GM19035 (cell line): ENCODE measurements around the gene ARF1.

ENCODE experiments used
- ATAC-seq: cut with Tn5 transposase; IDR thresholded peaks from one replicate; pipeline ENCODE4 v1.9.1; 2021; ENCODE audit not compliant: unreplicated experiment

The ARF1 gene

DNA sequence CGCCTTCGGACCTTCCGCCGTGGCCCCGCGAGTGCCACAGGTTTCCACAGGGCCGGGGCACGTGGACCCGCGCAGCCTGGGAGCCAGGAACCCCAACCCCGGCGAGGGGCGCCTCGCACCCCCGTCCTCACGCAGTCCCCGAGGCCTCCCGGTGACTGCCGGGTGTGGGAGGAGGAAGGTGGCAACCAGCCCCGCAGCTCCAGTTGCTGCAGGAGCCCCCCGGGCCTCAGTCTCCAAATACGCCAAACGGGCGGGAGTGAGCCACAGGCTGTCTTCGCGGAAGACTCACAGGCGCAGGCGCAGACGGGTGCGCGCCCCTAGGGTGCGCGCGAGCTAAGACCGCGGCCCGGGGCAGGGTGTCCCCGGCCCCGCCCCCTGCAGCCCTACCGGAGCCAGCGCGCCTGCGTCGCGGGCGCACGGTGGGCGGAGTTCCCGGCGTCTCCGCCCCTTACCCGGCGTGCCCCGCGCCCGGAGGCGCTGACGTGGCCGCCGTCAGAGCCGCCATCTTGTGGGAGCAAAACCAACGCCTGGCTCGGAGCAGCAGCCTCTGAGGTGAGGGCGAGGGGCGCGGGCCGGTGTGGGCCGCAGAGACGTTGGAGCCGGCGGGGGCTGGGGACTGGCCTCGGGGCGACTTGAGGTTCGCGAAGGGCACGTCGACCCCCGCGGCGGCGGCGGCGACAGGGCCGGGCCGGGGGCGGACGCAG, at the start of gene ARF1:
Gene ARF1 (plus strand): TSS at position 495 of the 704 bp plus-strand sequence. CDS start 14,407 bp downstream, outside the sequence.
- ATAC-seq, result peak; percentile 76

GRCh38 chr1:228033376-228033775, 49.1 kb upstream of the ARF1 start:
- no peak for ATAC-seq

- no peak for ATAC-seq
Measured at GRCh38 chr1:228034954-228035837, 47.3 kb upstream of the ARF1 start.

- ATAC-seq, result no peak
Measured at GRCh38 chr1:228035844-228036243, 46.7 kb upstream of the ARF1 start.

- no peak for ATAC-seq
Measured at GRCh38 chr1:228036701-228037231, 45.7 kb upstream of the ARF1 start.

- ATAC-seq, result peak; percentile 96
Measured at GRCh38 chr1:228037401-228038386, 44.8 kb upstream of the ARF1 start.

GRCh38 chr1:228038387-228039005, 44.0 kb upstream of the ARF1 start:
- ATAC-seq, result no peak

- no peak for ATAC-seq
Measured at GRCh38 chr1:228039006-228039903, 43.3 kb upstream of the ARF1 start.

- no peak for ATAC-seq
Measured at GRCh38 chr1:228039986-228040385, 42.5 kb upstream of the ARF1 start.

DNA sequence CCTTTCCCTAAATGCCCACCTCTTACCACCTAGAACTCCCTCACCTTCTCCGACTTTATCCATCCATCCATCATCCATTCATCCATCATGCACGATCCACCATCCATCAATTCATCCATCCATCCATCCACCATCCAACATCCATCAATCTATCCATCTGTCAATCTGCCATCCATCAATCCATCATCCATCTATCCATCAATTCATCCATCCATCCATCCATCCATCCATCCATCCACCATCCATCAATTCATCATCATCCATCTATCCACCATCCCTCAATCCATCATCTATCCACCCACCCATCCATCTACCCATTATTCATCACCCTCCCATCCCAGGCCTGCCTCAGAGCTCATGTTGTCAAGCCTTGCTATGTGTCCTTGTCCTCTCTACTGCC, 41.2 kb upstream of the ARF1 start:
- ATAC-seq, result no peak

- ATAC-seq, result no peak
Measured at GRCh38 chr1:228042508-228042907, 40.0 kb upstream of the ARF1 start.

DNA sequence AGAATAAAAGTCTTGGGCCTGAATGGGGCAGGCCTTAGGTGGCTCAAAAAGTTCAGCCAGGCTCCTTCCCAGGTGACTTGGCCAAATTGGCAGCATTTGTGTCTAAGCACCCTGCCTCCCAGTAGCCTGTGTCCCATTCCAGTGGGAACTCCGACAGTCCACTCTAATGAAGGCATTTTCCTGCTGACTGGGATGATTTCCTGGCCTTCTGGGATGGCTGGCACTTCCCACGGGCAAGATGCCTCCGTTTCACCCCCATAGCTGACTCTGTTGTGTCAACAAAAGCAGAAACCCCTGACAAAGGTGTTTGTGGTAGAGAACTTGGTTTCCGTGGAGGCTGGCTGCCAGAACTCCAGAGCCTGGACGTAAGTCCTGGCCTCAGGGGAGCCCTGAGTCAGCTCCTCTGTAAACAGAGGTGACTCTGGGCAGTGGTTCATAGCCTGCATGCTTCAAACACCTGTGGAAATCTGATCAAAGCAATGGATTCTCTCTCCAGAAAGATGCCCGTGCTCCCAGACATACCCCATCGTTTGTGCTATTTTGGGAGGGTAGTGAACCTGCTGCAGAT, 39.1 kb upstream of the ARF1 start:
- no peak for ATAC-seq

DNA sequence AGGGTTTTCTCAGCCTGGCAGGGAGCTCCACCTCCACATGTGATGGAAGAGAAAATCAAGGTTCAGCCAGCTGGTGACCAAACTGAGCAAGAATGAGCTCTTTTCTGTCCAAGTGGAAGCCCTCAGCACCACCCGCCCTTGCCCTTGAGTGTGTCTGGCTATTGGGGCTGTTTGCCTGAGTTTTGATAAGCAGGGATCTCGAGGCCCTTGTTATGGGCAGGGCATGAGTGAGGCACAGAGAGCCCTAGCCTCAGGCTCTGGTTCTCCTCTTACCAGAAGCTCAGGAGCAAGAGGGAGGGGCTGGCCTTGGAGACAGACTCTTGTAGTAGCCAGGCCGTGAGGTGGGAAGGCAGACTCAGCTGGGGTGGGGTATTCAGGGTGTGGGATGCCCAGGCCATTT, 37.5 kb upstream of the ARF1 start:
- no peak for ATAC-seq

GRCh38 chr1:228045405-228045804, 37.1 kb upstream of the ARF1 start:
- ATAC-seq, result no peak

DNA sequence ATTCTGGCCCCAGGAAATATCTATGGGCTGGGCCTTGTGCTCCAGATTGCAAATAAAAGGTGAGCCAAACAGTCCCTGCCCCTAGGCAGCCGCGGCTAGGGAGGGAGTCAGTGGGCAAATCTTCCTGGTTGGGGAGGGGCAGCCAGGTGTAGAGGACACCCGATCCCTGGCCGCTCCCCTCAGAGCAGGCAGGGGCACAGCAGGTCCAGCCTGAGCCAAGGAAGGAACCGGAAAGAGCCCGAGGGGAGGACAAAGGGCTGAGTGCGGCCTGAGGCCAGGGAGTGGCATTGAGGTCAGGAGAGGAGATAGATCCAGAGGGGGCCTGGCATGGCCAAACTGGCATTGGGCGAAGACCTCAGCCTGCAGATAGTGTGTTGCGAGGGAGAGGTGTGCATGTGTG, 36.6 kb upstream of the ARF1 start:
- no peak for ATAC-seq

DNA sequence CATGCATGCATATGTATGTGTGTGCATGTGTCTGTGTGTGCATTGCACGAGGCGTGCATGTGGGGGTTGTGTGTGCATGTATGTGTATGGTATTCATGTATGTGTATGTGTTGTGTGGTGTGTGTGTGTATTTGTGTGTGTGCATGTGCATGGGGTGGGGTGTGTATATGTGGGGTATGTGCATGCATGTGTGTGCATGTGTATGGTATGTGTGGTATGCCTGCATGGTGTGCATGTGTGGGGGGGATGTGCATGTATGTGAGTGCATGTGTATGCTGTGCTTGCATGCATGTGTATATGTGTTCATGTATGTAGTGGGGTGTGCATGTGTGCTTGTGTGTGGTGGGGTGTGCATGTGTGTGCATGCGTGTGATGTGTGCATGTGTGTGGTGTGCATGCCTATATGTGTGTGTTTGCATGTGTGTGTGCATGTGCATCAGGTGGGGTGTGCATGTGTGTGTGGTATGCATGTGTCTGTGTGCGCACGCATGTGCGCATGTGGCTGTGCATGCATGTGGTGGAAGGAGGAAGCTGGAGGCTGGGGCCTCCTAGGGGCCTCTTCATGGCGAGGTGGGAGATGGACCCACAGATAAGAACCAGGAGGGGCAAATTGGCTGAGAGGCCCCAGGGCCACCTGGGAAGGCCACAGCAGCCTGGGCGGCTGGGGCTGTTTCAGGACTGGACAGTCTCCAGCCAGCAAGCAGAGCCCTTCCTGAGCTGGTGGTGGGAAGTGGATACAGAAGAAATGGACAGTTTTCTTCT, 35.9 kb upstream of the ARF1 start:
- no peak for ATAC-seq

- ATAC-seq, result no peak
Measured at GRCh38 chr1:228047183-228047466, 35.4 kb upstream of the ARF1 start.

- ATAC-seq, result no peak
Measured at GRCh38 chr1:228048120-228048519, 34.4 kb upstream of the ARF1 start.
